OCI-M2 (cell line): ENCODE measurements around the gene CDH5.
"Not testable (repeated sequence)": the region's sequence is repeated elsewhere in the genome, so short reads cannot be mapped to it uniquely, and the experiment has no call there.

ENCODE experiments used
- DNase-seq: peaks from one replicate; lab custom pipeline; 2025; ENCODE audit not compliant: unreplicated experiment; lab: John Stamatoyannopoulos, UW

Gene CDH5

GRCh38 chr16:66435896-66436295, 69.4 kb downstream of the CDH5 start:
- DNase-seq, result no peak

- no peak for DNase-seq
Observed at GRCh38 chr16:66437391-66437945, 71.0 kb downstream of the CDH5 start.

GRCh38 chr16:66438536-66438935, 72.0 kb downstream of the CDH5 start:
- no peak for DNase-seq

- DNase-seq, result no peak
Observed at GRCh38 chr16:66439051-66439730, 72.7 kb downstream of the CDH5 start.

GRCh38 chr16:66440271-66440802, 73.8 kb downstream of the CDH5 start:
- DNase-seq, result no peak

- DNase-seq, result no peak
Observed at GRCh38 chr16:66440970-66441369, 74.5 kb downstream of the CDH5 start.

GRCh38 chr16:66441586-66442375, 75.3 kb downstream of the CDH5 start:
- no peak for DNase-seq

- DNase-seq, result no peak
Observed at GRCh38 chr16:66442502-66443268, 76.2 kb downstream of the CDH5 start.

GRCh38 chr16:66443269-66443652, 76.8 kb downstream of the CDH5 start:
- DNase-seq, result no peak

GRCh38 chr16:66444049-66444481, 77.6 kb downstream of the CDH5 start:
- no peak for DNase-seq

GRCh38 chr16:66446737-66447136, 80.2 kb downstream of the CDH5 start:
- DNase-seq, result no peak

GRCh38 chr16:66447491-66447890, 81.0 kb downstream of the CDH5 start:
- no peak for DNase-seq

GRCh38 chr16:66451548-66451947, 85.1 kb downstream of the CDH5 start:
- DNase-seq, result no peak

GRCh38 chr16:66453230-66453629, 86.7 kb downstream of the CDH5 start:
- DNase-seq, result not testable (repeated sequence)
